LNCAP (cell line): ENCODE results near the gene SMARCD1.

Experiments
- TF ChIP-seq, protein P1 (sequence below): fragments of 450-650 bp; IDR thresholded peaks from 2 replicates; pipeline ENCODE4 v1.5.1; 2017; ENCODE audit warnings: mild to moderate bottlenecking

The SMARCD1 gene

DNA sequence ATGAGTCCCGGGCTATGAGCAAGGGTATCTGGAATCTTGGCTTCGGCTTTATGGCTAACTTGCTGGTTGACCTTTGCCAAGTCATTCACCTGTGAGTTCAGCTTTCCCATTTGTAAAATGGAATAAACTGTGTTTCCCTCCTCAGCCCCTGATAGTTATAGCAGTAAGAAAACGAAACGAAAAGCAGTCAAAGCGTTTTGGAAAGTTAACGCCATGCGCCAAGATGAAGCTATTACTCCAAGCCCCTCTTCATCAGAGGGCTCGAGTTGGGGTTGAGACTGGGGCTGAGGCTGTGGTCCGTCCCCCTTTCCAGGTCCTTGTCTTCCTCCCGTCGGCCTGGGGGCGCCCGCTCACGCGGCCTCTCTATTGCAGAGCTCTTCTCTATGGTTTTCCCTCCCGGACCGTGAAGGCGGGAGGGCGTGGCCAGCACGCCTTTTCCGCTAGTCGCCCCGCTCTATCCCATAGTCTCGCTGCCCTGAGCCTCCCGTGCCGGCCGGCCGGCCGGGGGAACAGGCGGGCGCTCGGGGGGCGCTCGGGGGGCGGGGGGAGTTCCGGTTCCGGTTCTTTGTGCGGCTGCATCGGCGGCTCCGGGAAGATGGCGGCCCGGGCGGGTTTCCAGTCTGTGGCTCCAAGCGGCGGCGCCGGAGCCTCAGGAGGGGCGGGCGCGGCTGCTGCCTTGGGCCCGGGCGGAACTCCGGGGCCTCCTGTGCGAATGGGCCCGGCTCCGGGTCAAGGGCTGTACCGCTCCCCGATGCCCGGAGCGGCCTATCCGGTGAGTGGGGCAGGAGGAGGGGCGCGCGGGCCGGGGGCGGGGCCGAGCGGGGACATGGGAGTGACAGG, at the start of gene SMARCD1:
Gene SMARCD1, plus strand, starts transcription at position 568 of the 840 bp plus-strand sequence. Its CDS starts 28 bp downstream, at position 596.
- TF ChIP-seq, protein P1, sequence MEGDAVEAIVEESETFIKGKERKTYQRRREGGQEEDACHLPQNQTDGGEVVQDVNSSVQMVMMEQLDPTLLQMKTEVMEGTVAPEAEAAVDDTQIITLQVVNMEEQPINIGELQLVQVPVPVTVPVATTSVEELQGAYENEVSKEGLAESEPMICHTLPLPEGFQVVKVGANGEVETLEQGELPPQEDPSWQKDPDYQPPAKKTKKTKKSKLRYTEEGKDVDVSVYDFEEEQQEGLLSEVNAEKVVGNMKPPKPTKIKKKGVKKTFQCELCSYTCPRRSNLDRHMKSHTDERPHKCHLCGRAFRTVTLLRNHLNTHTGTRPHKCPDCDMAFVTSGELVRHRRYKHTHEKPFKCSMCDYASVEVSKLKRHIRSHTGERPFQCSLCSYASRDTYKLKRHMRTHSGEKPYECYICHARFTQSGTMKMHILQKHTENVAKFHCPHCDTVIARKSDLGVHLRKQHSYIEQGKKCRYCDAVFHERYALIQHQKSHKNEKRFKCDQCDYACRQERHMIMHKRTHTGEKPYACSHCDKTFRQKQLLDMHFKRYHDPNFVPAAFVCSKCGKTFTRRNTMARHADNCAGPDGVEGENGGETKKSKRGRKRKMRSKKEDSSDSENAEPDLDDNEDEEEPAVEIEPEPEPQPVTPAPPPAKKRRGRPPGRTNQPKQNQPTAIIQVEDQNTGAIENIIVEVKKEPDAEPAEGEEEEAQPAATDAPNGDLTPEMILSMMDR, result peak; percentile 74

DNA sequence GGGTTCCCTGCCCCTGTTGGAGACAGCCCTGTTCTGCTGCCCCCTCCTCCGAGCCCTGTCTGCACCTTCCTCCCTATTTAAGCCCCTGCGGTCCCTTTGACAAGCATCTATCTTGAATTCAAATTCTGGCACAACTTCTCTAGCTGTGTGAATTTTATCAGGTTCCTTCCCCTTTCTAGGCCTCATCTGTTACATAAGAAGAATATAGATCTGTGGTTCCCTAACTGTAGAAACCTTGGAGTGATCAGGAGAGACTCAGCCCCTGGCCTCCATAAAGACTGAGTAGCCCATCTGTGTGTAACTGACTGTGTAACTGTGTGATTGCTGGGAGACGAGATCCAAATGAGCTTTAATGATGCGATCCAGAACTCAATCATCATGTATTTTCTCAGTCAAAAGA, 46.8 kb upstream of the SMARCD1 start:
- TF ChIP-seq, protein P1, result no peak

DNA sequence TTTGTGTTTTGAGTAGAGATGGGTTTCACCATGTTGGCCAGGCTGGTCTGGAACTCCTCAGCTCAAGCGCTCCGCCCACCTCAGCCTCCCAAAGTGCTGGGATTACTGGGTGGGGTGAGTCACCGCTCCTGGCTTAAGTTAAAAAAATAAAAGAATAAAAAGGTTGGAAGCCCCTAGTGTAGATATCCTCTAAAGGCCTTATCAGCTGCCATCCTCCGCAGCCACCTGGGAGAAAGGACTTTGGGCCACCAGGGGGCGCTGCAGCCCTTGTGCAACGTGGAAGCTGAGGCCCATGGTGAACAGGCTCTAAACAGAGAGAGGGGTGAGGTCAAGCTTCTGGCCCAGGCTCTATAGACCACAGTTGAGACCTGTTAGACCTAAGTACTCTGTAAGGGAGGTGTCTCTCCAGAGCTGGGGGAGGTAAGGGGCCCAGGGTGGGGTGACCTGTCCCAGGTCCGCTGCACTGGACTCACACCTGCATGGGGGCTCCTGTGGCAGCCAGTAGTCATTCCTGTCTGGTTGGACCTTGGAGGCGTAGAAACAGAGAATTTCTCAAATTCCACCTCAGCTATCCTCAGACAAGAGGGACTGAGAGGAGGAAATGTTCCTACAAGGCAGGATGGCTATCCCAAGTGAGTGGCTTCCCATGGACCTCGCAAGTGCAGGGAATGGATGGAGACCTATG, 45.8 kb upstream of the SMARCD1 start:
- TF ChIP-seq, protein P1, result peak; percentile 98

DNA sequence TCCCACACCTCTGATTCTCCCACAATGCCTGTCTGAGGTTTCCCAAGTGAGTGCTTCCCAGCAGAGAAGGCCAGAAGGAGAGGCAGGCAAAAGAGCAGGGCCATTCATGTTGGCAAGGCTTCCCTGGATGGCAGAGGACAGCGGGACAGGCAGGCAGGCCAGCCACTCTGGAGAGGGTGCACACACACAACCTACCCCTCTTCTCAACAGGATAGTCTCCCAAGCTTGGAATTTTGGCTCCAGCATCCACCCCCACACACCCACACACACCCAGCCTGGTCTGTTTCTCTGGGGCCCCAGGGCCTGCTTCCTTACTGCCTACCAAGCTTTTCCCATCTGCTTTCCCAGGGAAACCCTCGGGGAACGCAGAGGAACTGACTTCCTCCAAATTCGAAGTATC, 44.5 kb upstream of the SMARCD1 start:
- TF ChIP-seq, protein P1, result no peak

DNA sequence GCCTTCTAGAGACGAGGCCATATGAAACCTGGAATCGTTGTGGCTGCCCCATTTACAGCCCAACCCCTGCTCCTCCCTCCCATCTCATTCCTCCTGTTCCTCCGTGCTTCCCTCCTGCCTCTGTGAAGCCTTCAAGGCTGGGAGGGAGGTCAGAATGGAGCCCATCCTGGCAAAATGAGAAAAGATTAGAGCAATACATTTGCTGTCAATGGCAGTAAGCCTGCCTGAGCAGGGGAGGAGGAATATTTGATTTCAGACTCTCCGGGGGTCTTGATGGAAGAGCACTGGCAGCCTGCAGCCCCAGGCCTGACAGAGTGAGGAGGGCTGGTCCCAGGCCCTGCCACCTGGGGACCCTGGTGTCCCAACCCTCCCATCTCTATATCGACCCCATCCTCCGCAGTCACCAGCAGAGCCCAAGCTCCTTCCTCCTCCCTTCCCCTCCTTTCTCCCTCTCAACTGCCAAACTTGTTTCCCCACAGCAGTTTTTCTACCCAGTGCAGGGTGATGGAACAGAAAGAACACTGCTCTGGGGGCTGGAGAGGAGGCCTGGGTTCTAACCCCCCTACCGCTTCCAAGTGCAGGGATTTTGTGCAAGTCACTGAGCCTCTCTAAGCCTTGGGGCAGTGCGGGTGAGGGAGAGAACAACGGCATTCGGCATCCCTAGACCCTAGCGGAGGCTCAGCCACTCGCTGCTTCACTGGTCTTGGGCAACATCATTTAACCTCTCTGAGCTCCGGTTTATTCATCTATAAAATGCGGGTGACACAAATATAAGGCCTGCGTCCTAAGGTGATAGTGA, 43.9 kb upstream of the SMARCD1 start:
- TF ChIP-seq, protein P1, result no peak

DNA sequence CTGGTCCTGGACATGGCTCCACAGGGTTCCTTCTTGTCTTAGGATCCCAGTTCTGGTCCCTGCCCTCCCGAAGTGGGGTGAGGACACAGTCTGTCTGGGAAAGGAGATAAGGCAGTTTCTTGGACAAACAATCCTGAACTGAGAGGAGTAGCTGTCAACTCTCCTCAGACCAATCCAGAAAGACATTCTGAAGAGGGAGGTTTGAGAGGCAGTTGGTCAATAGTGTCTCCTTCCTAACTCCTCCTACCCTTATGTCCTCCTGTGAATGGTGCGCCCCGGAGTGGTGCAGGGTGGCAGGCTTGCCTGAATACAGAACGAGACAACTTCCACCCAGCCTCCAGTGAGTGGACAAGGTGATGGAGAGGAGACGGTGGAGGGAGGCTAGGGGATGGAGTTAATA, 43.2 kb upstream of the SMARCD1 start:
- TF ChIP-seq, protein P1, result no peak

DNA sequence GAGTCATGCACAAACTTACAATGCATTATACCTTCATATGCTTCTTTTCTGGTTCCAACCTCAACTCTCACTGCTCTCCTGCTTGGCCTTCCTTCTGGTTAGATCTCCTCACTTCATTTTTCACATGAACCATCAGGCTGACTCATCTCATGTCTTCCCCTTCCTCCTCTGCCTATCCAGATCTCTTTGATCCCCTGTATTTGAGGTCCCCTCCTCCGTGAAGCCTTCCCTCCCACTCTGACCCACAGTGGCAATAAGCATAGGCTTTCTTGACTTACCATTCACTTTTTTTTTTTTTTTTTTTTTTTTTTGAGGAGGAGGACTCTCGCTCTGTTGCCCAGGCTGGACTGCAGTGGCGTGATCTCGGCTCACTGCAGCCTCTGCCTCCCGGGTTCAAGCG, 42.4 kb upstream of the SMARCD1 start:
- TF ChIP-seq, protein P1, result no peak
